Measurements from ENCODE around the gene CHTF18. TPM values are rescaled to one million over a fixed set of nuclear protein-coding genes. Genes with fewer than 3 reads are reported as not detected.

The CHTF18 gene
- total RNA-seq, 1 donor from 2014 or later: 11.3 TPM

GRCh38 chr16:769184-769784 is 19.1 kb upstream of the CHTF18 start:
- no peak overlapping the region for H3K4me3 ChIP-seq
- no peaks in the 10 kb centered on the region for H3K4me1 ChIP-seq
- ATAC-seq: no peak
- no peak for DNase-seq
- H3K9me3 ChIP-seq: no peaks in the 10 kb centered on the region
- peaks cover 3% of the 10 kb centered on the region for H3K27me3 ChIP-seq (ENCODE audit: low read depth)
- H3K27ac ChIP-seq: no peak overlapping the region
- intact Hi-C loops (cut with DNase I): no loop called here
- H3K36me3 ChIP-seq: no peaks in the 10 kb centered on the region
- TF ChIP-seq, protein P1, sequence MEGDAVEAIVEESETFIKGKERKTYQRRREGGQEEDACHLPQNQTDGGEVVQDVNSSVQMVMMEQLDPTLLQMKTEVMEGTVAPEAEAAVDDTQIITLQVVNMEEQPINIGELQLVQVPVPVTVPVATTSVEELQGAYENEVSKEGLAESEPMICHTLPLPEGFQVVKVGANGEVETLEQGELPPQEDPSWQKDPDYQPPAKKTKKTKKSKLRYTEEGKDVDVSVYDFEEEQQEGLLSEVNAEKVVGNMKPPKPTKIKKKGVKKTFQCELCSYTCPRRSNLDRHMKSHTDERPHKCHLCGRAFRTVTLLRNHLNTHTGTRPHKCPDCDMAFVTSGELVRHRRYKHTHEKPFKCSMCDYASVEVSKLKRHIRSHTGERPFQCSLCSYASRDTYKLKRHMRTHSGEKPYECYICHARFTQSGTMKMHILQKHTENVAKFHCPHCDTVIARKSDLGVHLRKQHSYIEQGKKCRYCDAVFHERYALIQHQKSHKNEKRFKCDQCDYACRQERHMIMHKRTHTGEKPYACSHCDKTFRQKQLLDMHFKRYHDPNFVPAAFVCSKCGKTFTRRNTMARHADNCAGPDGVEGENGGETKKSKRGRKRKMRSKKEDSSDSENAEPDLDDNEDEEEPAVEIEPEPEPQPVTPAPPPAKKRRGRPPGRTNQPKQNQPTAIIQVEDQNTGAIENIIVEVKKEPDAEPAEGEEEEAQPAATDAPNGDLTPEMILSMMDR (IDR thresholded peaks at IDR 0.05): no peak

- H3K9me3 ChIP-seq: no peaks in the 10 kb centered on the region
- intact Hi-C loops (cut with DNase I): no loop called here
- ATAC-seq: no peak
- peaks cover 8% of the 10 kb centered on the region for H3K27me3 ChIP-seq (ENCODE audit: low read depth)
- H3K4me3 ChIP-seq: no peak overlapping the region
- H3K27ac ChIP-seq: no peak overlapping the region
- no peaks in the 10 kb centered on the region for H3K36me3 ChIP-seq
- DNase-seq: no peak
- TF ChIP-seq, protein P1 (IDR thresholded peaks at IDR 0.05): no peak
- H3K4me1 ChIP-seq: no peaks in the 10 kb centered on the region
Observed at GRCh38 chr16:769934-770333, 18.5 kb upstream of the CHTF18 start.

- TF ChIP-seq, protein P1 (IDR thresholded peaks at IDR 0.05): no peak
Observed at GRCh38 chr16:770411-770810, 18.0 kb upstream of the CHTF18 start.

DNA sequence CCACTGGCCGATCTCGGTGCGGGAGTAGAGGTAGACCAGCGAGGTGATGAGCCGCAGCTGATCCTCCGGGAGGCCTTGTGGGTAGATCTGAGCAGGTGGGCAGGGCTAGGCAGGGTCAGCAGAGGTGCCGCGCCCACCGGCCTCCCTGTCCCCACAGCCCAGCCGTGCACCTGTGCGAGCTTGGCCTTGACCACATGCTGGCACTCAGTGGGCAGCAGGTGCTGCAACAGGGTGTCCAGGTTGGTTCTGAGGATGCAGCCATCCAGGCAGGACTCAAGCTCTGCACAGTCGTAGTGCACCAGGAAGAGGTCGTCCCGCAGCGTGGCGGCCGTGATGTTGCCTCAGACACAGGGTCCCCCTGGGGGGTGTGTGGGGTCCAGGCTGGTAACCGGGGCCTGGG is 15.5 kb upstream of the CHTF18 start:
- no peaks in the 10 kb centered on the region for H3K36me3 ChIP-seq
- no peaks in the 10 kb centered on the region for H3K9me3 ChIP-seq
- no peak overlapping the region for H3K27ac ChIP-seq
- ATAC-seq (peak in 1 of 2 donors; percentile 20), DNase-seq (no peak)
- TF ChIP-seq, protein P1 (IDR thresholded peaks at IDR 0.05): no peak
- no peaks in the 10 kb centered on the region for H3K4me1 ChIP-seq
- H3K4me3 ChIP-seq: no peak overlapping the region
- H3K27me3 ChIP-seq (ENCODE audit: low read depth): peaks cover 15% of the 10 kb centered on the region
- intact Hi-C loops (cut with DNase I): no loop called here

More at GRCh38 chr16:770411-770810, 18.0 kb upstream of the CHTF18 start:
- intact Hi-C loops (cut with DNase I): no loop called here
- ATAC-seq: no peak
- no peak for DNase-seq
- Histone ChIP-seq H3K4me3 (no peak overlapping the region), H3K36me3 (no peaks in the 10 kb centered on the region), H3K27ac (no peak overlapping the region), H3K27me3 (ENCODE audit: low read depth) (peaks cover 8% of the 10 kb centered on the region), H3K4me1 (no peaks in the 10 kb centered on the region), H3K9me3 (no peaks in the 10 kb centered on the region)

- DNase-seq (no peak), ATAC-seq (peak in 1 of 2 donors; percentile 15)
- Histone ChIP-seq H3K27me3 (ENCODE audit: low read depth) (peaks cover 28% of the 10 kb centered on the region), H3K36me3 (no peaks in the 10 kb centered on the region), H3K4me3 (no peak overlapping the region), H3K4me1 (no peaks in the 10 kb centered on the region), H3K27ac (no peak overlapping the region), H3K9me3 (no peaks in the 10 kb centered on the region)
- TF ChIP-seq, protein P1 (IDR thresholded peaks at IDR 0.05): no peak
- intact Hi-C loops (cut with DNase I): no loop called here
Observed at GRCh38 chr16:774086-775001, 14.1 kb upstream of the CHTF18 start.

Measured in lower lobe of right lung (tissue), 2 donors.